NCI-H524 treated with DMSO at 0.1 percent for 48 hours (cell line): Measurements from ENCODE around the gene SSR2.

Source experiments
- DNase-seq: peaks from one replicate; lab custom pipeline; 2025; lab: John Stamatoyannopoulos, UW

Gene SSR2

GRCh38 chr1:155974208-155975115 is 46.3 kb downstream of the SSR2 start:
- no peak for DNase-seq

GRCh38 chr1:155973723-155974122 is 47.0 kb downstream of the SSR2 start:
- DNase-seq: no peak

- DNase-seq: no peak
Measured at GRCh38 chr1:155971910-155972809, 48.6 kb downstream of the SSR2 start.

- DNase-seq: peak; percentile 36
Measured at GRCh38 chr1:155970531-155971167, 50.1 kb downstream of the SSR2 start.

GRCh38 chr1:155969377-155969791 is 51.4 kb downstream of the SSR2 start:
- DNase-seq: no peak

- DNase-seq: peak; percentile 71
Measured at GRCh38 chr1:155968670-155969069, 52.1 kb downstream of the SSR2 start.

GRCh38 chr1:155968051-155968400 is 52.7 kb downstream of the SSR2 start:
- no peak for DNase-seq

GRCh38 chr1:155967341-155968050 is 53.3 kb downstream of the SSR2 start:
- no peak for DNase-seq

- DNase-seq: no peak
Measured at GRCh38 chr1:155966750-155967149, 54.0 kb downstream of the SSR2 start.

- DNase-seq: no peak
Measured at GRCh38 chr1:155966135-155966534, 54.6 kb downstream of the SSR2 start.

GRCh38 chr1:155964193-155964592 is 56.6 kb downstream of the SSR2 start:
- DNase-seq: no peak

- DNase-seq: no peak
Measured at GRCh38 chr1:155962599-155963211, 58.0 kb downstream of the SSR2 start.

- DNase-seq: no peak
Measured at GRCh38 chr1:155961937-155962336, 58.8 kb downstream of the SSR2 start.

- DNase-seq: no peak
Measured at GRCh38 chr1:155960081-155960745, 60.5 kb downstream of the SSR2 start.
